AG09309 (cell line): ENCODE results near the gene EPB41L1.

Experiments used
- DNase-seq: peaks from one replicate; pipeline ENCODE4 v3.0.0-alpha.2; 2010; ENCODE audit warnings: low read depth
- H3K4me3 ChIP-seq: 2 replicates; pipeline ENCODE4 v1.5.1; 2011; ENCODE audit warnings: mild to moderate bottlenecking, low read depth, low read length, moderate library complexity; ENCODE audit not compliant: control insufficient read depth
- TF ChIP-seq, protein P1 (sequence below): IDR thresholded peaks from 2 replicates; pipeline ENCODE4 v1.5.1; 2011; ENCODE audit warnings: mild to moderate bottlenecking, low read depth, low read length, inconsistent platforms; ENCODE audit not compliant: insufficient read depth, control insufficient read depth; ENCODE audit errors: missing control alignments

Gene EPB41L1

DNA sequence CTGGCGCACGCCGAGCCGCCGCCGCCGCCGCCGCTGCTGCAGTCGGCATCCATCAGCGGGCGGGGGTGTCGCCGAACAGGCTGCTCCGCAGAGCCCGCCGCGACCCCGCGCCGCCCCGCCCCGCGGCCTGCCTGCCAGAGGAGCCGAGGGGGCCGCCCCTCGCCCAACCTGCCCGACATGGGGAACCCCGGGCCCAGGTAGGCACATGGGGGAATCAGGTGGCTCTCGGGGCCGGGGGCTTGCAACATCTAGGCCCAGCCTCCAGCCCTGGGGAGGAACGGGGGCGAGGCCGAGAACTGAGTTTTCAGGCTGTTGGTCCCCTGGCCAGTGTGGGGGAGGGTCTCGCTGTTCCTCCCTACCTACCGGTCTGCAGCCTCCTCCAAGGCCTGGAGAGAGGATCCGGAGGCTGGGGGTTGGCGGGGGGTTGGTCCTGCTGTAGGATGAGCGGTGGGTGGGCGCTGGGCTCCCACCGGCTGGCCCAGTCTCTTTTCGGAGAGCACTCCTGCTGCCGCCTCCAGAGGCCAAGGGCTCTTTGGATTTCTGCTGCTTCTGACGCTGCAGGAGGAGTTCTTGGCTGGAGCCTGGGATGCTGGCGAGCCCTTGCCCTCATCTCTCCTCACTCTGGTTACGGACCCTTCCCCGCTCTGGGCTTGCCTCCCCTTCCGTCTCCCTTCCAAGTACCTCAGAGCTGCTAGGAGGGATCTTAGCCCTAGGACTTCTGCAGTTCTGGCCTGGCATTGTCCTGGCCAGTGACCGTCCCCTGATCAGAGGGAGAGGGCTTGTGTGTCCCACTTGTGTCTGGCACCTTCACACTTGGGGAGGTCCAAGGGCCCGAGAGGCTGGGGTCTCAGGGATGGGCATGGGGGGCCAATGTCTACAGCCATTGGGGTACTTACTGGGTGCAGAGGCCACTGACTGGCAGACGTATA is at the start of gene EPB41L1:
Gene EPB41L1, plus strand, starts transcription at position 41 of the 929 bp plus-strand sequence. CDS start 19,038 bp downstream, outside the sequence.
- DNase-seq: no peak
- peak within 1 kb of the TSS; percentile 96 for H3K4me3 ChIP-seq
- TF ChIP-seq, protein P1, sequence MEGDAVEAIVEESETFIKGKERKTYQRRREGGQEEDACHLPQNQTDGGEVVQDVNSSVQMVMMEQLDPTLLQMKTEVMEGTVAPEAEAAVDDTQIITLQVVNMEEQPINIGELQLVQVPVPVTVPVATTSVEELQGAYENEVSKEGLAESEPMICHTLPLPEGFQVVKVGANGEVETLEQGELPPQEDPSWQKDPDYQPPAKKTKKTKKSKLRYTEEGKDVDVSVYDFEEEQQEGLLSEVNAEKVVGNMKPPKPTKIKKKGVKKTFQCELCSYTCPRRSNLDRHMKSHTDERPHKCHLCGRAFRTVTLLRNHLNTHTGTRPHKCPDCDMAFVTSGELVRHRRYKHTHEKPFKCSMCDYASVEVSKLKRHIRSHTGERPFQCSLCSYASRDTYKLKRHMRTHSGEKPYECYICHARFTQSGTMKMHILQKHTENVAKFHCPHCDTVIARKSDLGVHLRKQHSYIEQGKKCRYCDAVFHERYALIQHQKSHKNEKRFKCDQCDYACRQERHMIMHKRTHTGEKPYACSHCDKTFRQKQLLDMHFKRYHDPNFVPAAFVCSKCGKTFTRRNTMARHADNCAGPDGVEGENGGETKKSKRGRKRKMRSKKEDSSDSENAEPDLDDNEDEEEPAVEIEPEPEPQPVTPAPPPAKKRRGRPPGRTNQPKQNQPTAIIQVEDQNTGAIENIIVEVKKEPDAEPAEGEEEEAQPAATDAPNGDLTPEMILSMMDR: no peak

DNA sequence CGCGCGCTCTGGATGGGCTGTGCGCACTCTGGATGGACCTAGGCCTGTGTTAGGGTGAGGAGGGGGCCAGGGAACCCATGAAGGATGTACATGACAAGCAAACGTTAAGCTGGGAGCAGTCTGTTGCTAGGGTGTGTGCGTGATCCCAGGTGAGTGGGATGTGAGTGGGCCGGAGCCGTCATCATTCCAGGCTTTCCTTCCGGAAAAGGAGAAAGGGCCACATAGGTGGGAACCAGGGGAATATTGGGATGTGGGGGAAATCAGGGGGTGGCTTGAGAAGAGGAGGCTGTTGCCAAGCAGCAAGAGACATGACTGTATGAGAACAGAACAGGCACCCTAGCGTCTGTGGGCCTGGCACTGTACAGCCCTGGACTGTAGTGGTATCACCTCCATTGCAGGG is 49.7 kb upstream of the EPB41L1 start:
- no peak overlapping the region for H3K4me3 ChIP-seq
- TF ChIP-seq, protein P1: no peak
- DNase-seq: no peak

DNA sequence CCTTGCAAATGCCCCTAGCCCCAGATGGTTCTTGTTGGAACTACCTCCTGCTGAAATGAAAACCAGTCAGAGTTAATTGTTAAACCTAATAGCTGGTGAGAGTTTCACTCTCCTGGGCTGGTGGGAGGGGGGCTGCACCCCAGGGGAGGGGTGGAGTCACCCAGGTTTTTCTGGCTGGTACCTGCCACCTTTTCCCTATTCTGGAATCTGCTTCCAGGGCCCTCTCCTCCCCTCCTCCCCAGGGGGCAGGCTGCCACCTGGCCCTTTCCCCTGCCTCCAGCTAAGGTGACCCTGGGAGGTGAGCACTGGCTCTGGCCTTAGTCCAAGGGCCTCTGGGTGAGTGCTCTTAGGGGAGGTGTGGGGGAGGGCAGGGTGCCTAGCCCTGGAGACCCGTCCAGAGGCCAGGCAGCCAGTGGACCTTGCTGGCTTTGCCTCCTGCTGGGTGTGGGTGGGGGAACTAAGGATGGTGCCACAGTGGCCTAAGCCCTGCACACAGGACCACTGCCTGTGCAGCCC is 48.8 kb upstream of the EPB41L1 start:
- DNase-seq: no peak
- TF ChIP-seq, protein P1: no peak
- H3K4me3 ChIP-seq: no peak overlapping the region

DNA sequence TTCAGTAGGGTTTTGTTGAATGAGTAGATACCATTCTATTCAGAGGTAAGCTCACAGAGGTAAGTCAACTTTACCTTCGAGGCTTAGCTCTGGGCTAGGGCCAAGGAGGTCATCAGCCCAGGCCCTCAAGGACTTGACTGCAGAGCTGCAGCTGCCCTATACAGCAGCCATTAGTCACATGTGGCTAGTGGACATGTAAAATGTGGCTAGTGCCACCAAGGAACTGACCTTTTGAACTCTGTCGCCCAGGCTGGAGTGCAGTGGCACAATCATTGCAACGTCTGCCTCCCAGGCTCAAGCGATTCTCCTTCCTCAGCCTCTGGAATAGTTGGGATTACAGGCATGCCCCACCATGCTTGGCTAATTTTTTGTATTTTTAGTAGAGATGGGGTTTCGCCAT is 47.9 kb upstream of the EPB41L1 start:
- no peak overlapping the region for H3K4me3 ChIP-seq
- TF ChIP-seq, protein P1: no peak
- DNase-seq: no peak

DNA sequence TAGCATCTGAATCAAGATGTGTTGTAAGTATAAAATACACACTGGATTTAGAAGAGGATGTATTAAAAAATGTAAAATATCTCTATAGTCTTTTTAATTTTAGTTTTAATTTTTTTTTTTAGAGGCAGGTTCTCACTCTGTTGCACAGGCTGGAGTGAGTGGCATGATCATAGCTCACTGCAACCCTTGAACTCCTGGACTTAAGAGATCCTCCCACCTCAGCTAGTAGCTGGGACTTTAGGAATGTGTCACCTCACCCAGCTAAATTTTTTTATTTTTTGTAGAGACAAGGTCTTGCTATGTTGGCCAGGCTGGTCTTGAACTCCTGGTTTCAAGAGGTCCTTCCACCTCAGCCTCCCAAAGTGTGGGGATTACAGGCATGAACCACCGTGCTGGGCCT is 46.7 kb upstream of the EPB41L1 start:
- H3K4me3 ChIP-seq: no peak overlapping the region
- no peak for DNase-seq
- TF ChIP-seq, protein P1: no peak

DNA sequence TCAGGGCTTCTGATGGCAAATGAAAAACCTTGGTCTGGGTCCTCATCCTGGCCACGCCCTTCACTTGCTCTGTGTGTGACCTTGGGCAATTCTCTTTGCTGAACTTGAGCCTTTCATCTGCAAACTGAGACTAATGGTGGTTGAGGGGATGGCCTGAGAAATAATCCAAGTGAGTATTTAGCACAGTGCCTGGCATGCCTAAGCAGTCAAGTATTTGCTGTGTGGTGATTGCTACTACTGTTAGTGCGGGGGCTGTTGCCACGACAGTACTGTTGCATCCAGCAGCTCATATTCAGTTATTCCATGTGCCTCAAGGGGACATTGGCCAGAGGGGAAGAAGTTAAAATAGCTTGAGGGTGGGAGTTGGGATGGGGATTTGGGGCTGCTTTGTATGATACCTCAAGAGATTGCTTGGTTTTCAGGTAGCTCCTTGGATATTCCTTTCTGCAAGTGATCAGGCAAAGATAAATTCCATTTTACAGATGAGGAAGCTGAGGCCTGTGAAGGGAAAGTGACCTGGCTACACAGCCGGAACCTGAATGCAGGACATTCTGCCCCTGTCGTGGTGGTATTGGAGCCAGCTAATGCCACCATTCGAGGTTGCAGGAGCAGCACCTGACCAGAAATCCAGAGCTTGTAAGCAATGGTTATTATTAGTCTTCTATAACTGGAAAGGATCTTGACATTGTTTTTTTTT is 45.1 kb upstream of the EPB41L1 start:
- TF ChIP-seq, protein P1: no peak
- no peak for DNase-seq

More for the DNA sequence above, 45.1 kb upstream of the EPB41L1 start:
- no peak overlapping the region for H3K4me3 ChIP-seq
